H1 (cell line): ENCODE measurements around the gene PRR5. TPM values are rescaled to one million over a fixed set of nuclear protein-coding genes. Genes with fewer than 3 reads are reported as not detected.

Source experiments
- CHD2 ChIP-seq: IDR thresholded peaks from 2 replicates; pipeline ENCODE4 v1.6.1; 2012; ENCODE audit warnings: low read length, improper control_type of control experiment
- SIX5 ChIP-seq: IDR thresholded peaks from 2 replicates; pipeline ENCODE4 v1.6.1; 2011; ENCODE audit warnings: mild to moderate bottlenecking, low read depth, low read length
- polyA plus RNA-seq, 7 experiments: library from polyadenylated mRNA; depleted of rRNA in 3 of 7; stranded (reverse) in 5 of 7; unstranded in 2 of 7; fragments of >200 nt in 5 of 7; fragments of 200-250 nt in 2 of 7; gene quantifications; 1 replicate in 5 of 7; 2 replicates in 1 of 7; 4 replicates in 1 of 7; pipeline versions ENCODE4 v1.2.1 to v1.2.3, GENCODE V29; 2011 to 2013; ENCODE audit warnings: missing spikeins in 2 of 7, mixed read lengths in 2 of 7
- total RNA-seq: library from RNA; stranded (reverse); fragmentation: NEBNext Ultra II Directional; extraction: Animal tissue kit (Norgen Biotek cat#: 25700); gene quantifications from 2 replicates; pipeline ENCODE4 v1.2.1, GENCODE V29; 2021
- TF ChIP-seq, protein P1 (sequence below): IDR thresholded peaks from 2 replicates; pipeline ENCODE4 v1.6.1; 2012; ENCODE audit warnings: inconsistent platforms

The PRR5 gene
- total and polyA plus RNA-seq, 2 of the 8 experiments (the other 6 are each of a cell fraction or from before 2014, with no cell fraction given) = 16.5 to 25.7 TPM

DNA sequence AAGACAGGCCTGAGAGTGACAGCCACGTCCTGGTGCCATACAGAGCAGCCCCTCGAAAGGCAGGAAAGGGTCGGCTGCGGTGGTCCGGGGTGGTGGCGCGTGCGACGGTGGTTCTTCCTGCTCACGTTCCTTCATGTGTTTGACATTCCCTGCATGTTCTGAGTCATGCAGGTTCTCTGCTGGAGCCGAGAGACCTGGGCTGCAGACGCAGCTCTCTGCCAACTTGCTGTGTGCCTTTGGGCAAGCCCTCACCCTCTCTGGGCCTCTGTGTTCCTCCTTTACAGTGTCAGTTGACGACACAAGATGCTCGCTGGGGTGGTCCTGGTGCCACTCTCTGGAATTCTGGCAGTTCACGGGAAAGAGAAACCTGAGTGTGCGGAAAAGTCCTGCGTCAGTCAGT, 62.4 kb downstream of the PRR5 start (continued):
- TF ChIP-seq, protein P1, sequence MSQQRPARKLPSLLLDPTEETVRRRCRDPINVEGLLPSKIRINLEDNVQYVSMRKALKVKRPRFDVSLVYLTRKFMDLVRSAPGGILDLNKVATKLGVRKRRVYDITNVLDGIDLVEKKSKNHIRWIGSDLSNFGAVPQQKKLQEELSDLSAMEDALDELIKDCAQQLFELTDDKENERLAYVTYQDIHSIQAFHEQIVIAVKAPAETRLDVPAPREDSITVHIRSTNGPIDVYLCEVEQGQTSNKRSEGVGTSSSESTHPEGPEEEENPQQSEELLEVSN = no peak
- TF ChIP-seq CHD2 (no peak), SIX5 (no peak)
